ENCODE results near the gene TTPAL.

Gene TTPAL

GRCh38 chr20:44500221-44500620 is 24.5 kb downstream of the TTPAL start:
- no peak for DNase-seq

- no peak for DNase-seq
Measured at GRCh38 chr20:44501448-44501847, 25.8 kb downstream of the TTPAL start.

- no peak for DNase-seq
Measured at GRCh38 chr20:44502968-44503367, 27.3 kb downstream of the TTPAL start.

GRCh38 chr20:44504402-44505307 is 29.0 kb downstream of the TTPAL start:
- DNase-seq: no peak

- no peak for DNase-seq
Measured at GRCh38 chr20:44509762-44510161, 34.1 kb downstream of the TTPAL start.

GRCh38 chr20:44513871-44514270 is 38.2 kb downstream of the TTPAL start:
- DNase-seq: no peak

GRCh38 chr20:44516491-44516890 is 40.8 kb downstream of the TTPAL start:
- no peak for DNase-seq

GRCh38 chr20:44517454-44517853 is 41.8 kb downstream of the TTPAL start:
- no peak for DNase-seq

GRCh38 chr20:44518248-44518647 is 42.6 kb downstream of the TTPAL start:
- no peak for DNase-seq

- DNase-seq: no peak
Measured at GRCh38 chr20:44520881-44521280, 45.2 kb downstream of the TTPAL start.

- DNase-seq: peak; percentile 71
Measured at GRCh38 chr20:44521484-44522481, 46.1 kb downstream of the TTPAL start, which contains the start of gene SERINC3. TSS of gene SERINC3 (minus strand) at chr20:44522070. CDS start at chr20:44521951, 119 bp downstream.

- DNase-seq: no peak
Measured at GRCh38 chr20:44522841-44523240, 47.2 kb downstream of the TTPAL start.

GRCh38 chr20:44523746-44524145 is 48.1 kb downstream of the TTPAL start:
- no peak for DNase-seq

GRCh38 chr20:44526129-44526528 is 50.5 kb downstream of the TTPAL start:
- DNase-seq: no peak

- DNase-seq: no peak
Measured at GRCh38 chr20:44527716-44528199, 52.1 kb downstream of the TTPAL start.

GRCh38 chr20:44528309-44528708 is 52.6 kb downstream of the TTPAL start:
- DNase-seq: no peak

GRCh38 chr20:44532259-44532980 is 56.7 kb downstream of the TTPAL start:
- no peak for DNase-seq

GRCh38 chr20:44532981-44533331 is 57.3 kb downstream of the TTPAL start:
- DNase-seq: no peak

GRCh38 chr20:44533928-44534327 is 58.3 kb downstream of the TTPAL start:
- DNase-seq: no peak

GRCh38 chr20:44536175-44536574 is 60.5 kb downstream of the TTPAL start:
- no peak for DNase-seq

- no peak for DNase-seq
Measured at GRCh38 chr20:44537993-44538392, 62.3 kb downstream of the TTPAL start.

GRCh38 chr20:44540834-44541233 is 65.2 kb downstream of the TTPAL start:
- no peak for DNase-seq

- no peak for DNase-seq
Measured at GRCh38 chr20:44541992-44542391, 66.3 kb downstream of the TTPAL start.
